Body of pancreas (tissue), 4 donors: Measurements from ENCODE around the gene APPBP2.

Source experiments
- CTCF ChIP-seq, 7 experiments: fragments of 450-650 bp in 4 of 7; fragments of 200-600 bp in 3 of 7; sonication (generic) in 3 of 7; IDR thresholded peaks; one replicate each; pipeline ENCODE4 v1.5.1; 2016 to 2019; ENCODE audit warnings: antibody characterized with exemption in 7 of 7
- POLR2A ChIP-seq, 3 donors: fragments of 450-650 bp; IDR thresholded peaks; one replicate each; pipeline ENCODE4 v1.6.1; 2016; ENCODE audit warnings: antibody characterized with exemption in 3 of 3, mild to moderate bottlenecking in 2 of 3

GRCh38 chr17:60522889-60523626 lies 3.0 kb downstream of the APPBP2 start:
- TF ChIP-seq POLR2A (IDR thresholded peaks at IDR 0.05) (no peak), CTCF (IDR thresholded peaks at IDR 0.05) (no peak)
